ENCODE results near the gene CCM2L.

DNA sequence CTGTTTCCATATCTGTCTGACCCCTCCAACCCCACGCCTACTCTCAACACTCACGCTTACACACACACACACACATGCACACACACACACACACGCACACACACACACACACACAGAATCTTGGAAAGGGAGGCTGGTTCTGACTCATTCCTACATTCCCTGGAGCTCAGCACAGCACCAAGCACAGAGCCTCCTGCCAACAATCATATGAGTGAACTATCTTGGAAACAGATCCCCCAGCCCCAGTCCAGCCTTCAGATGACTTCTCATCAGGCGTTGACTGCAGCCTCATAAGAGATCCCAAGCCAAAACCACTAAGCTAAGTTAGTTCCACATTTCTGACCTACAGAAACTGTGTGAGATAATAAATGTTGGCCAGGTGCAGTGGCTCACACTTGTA, 27.7 kb downstream of the CCM2L start:
- no peak for TF ChIP-seq EZH2 (IDR thresholded peaks at IDR 0.05; ENCODE audit: low read length)
- no peak for TF ChIP-seq CTCF (optimal IDR thresholded peaks at IDR 0.05 in 1 of 3, IDR thresholded peaks at IDR 0.05 in 1 of 3, conservative IDR thresholded peaks at IDR 0.05 in 1 of 3; ENCODE audit: extremely low read depth in 1 of 3, insufficient read depth in 2 of 3, low read length in 3 of 3)
